ENCODE measurements around the gene DOHH. TPM values are rescaled to one million over a fixed set of nuclear protein-coding genes. Genes with fewer than 3 reads are reported as not detected.

Gene DOHH
- total RNA-seq, 1 donor: 8.3 TPM

- Histone ChIP-seq H3K79me2 (ENCODE audit: insufficient read depth, low read length) (peaks cover 26% of the 10 kb centered on the region), H3K9me3 (ENCODE audit: low read depth, low read length) (no peaks in the 10 kb centered on the region), H3K27ac (ENCODE audit: low read depth, low read length) (no peak overlapping the region), H3K4me2 (ENCODE audit: insufficient read depth, low read length) (no peak overlapping the region), H3K36me3 (ENCODE audit: insufficient read depth, low read length) (peaks cover 33% of the 10 kb centered on the region), H3K27me3 (ENCODE audit: insufficient read depth, low read length) (no peaks in the 10 kb centered on the region), H4K20me1 (ENCODE audit: insufficient read depth, low read length) (peaks cover 7% of the 10 kb centered on the region), H3K4me3 (ENCODE audit: insufficient read depth, low read length) (no peak overlapping the region), H3K4me1 (ENCODE audit: insufficient read depth, low read length) (peaks cover 1% of the 10 kb centered on the region), H2AFZ (ENCODE audit: low read length) (no peak overlapping the region)
- no peak for DNase-seq (ENCODE audit: insufficient read length, low spot score, missing footprints)
- no peak for TF ChIP-seq CTCF (IDR thresholded peaks at IDR 0.05; ENCODE audit: extremely low read depth, low read depth, low read length)
Measured at GRCh38 chr19:3494559-3494958, 5.9 kb downstream of the DOHH start.

- TF ChIP-seq CTCF (IDR thresholded peaks at IDR 0.05; ENCODE audit: extremely low read depth, low read depth, low read length): no peak
- Histone ChIP-seq H3K27ac (ENCODE audit: low read depth, low read length) (no peak overlapping the region), H3K4me1 (ENCODE audit: insufficient read depth, low read length) (no peaks in the 10 kb centered on the region), H3K27me3 (ENCODE audit: insufficient read depth, low read length) (no peaks in the 10 kb centered on the region), H3K9me3 (ENCODE audit: low read depth, low read length) (no peaks in the 10 kb centered on the region), H3K36me3 (ENCODE audit: insufficient read depth, low read length) (peaks cover 33% of the 10 kb centered on the region), H4K20me1 (ENCODE audit: insufficient read depth, low read length) (peaks cover 7% of the 10 kb centered on the region), H3K4me3 (ENCODE audit: insufficient read depth, low read length) (no peak overlapping the region), H3K79me2 (ENCODE audit: insufficient read depth, low read length) (peaks cover 21% of the 10 kb centered on the region), H3K4me2 (ENCODE audit: insufficient read depth, low read length) (no peak overlapping the region), H2AFZ (ENCODE audit: low read length) (no peak overlapping the region)
- DNase-seq (ENCODE audit: insufficient read length, low spot score, missing footprints): peak; percentile 97
Measured at GRCh38 chr19:3494051-3494450, 6.4 kb downstream of the DOHH start.

GRCh38 chr19:3493651-3494050, 6.8 kb downstream of the DOHH start:
- H3K79me2 ChIP-seq (ENCODE audit: insufficient read depth, low read length): peaks cover 17% of the 10 kb centered on the region
- H3K36me3 ChIP-seq (ENCODE audit: insufficient read depth, low read length): peaks cover 33% of the 10 kb centered on the region
- DNase-seq (ENCODE audit: insufficient read length, low spot score, missing footprints): no peak
- no peaks in the 10 kb centered on the region for H3K27me3 ChIP-seq (ENCODE audit: insufficient read depth, low read length)
- no peaks in the 10 kb centered on the region for H3K9me3 ChIP-seq (ENCODE audit: low read depth, low read length)
- H4K20me1 ChIP-seq (ENCODE audit: insufficient read depth, low read length): peaks cover 7% of the 10 kb centered on the region
- no peak for TF ChIP-seq CTCF (IDR thresholded peaks at IDR 0.05; ENCODE audit: extremely low read depth, low read depth, low read length)
- no peaks in the 10 kb centered on the region for H3K4me1 ChIP-seq (ENCODE audit: insufficient read depth, low read length)
- no peak overlapping the region for H3K4me2 ChIP-seq (ENCODE audit: insufficient read depth, low read length)
- no peak overlapping the region for H3K27ac ChIP-seq (ENCODE audit: low read depth, low read length)
- H2AFZ ChIP-seq (ENCODE audit: low read length): no peak overlapping the region
- no peak overlapping the region for H3K4me3 ChIP-seq (ENCODE audit: insufficient read depth, low read length)

- no peak overlapping the region for H3K27ac ChIP-seq (ENCODE audit: low read depth, low read length)
- no peaks in the 10 kb centered on the region for H3K9me3 ChIP-seq (ENCODE audit: low read depth, low read length)
- H3K27me3 ChIP-seq (ENCODE audit: insufficient read depth, low read length): no peaks in the 10 kb centered on the region
- no peak for TF ChIP-seq CTCF (IDR thresholded peaks at IDR 0.05; ENCODE audit: extremely low read depth, low read depth, low read length)
- no peak overlapping the region for H3K4me3 ChIP-seq (ENCODE audit: insufficient read depth, low read length)
- peaks cover 12% of the 10 kb centered on the region for H3K79me2 ChIP-seq (ENCODE audit: insufficient read depth, low read length)
- H2AFZ ChIP-seq (ENCODE audit: low read length): no peak overlapping the region
- H4K20me1 ChIP-seq (ENCODE audit: insufficient read depth, low read length): peaks cover 7% of the 10 kb centered on the region
- H3K36me3 ChIP-seq (ENCODE audit: insufficient read depth, low read length): peaks cover 33% of the 10 kb centered on the region
- H3K4me1 ChIP-seq (ENCODE audit: insufficient read depth, low read length): no peaks in the 10 kb centered on the region
- H3K4me2 ChIP-seq (ENCODE audit: insufficient read depth, low read length): no peak overlapping the region
- DNase-seq (ENCODE audit: insufficient read length, low spot score, missing footprints): peak; percentile 89
Measured at GRCh38 chr19:3492919-3493318, 7.6 kb downstream of the DOHH start.
